ENCODE data around the gene MET. TPM values are rescaled to one million over a fixed set of nuclear protein-coding genes. Genes with fewer than 3 reads are reported as not detected.

Gene MET
- total and polyA plus RNA-seq, 2 of the 13 experiments (the other 11 are each of a cell fraction or from before 2014, with no cell fraction given), result 21.8 to 31.5 TPM

- H2AFZ ChIP-seq (ENCODE audit: low read length), result no peak overlapping the region
- H3K9ac ChIP-seq (ENCODE audit: insufficient read depth, low read depth, low read length), result no peak overlapping the region
- CTCF ChIA-PET (ENCODE audit: low intra/inter-chr PET ratio, low total read pairs), result no interaction called here
- no peak overlapping the region for H3K4me2 ChIP-seq (ENCODE audit: low read depth, low read length)
- POLR2A ChIA-PET, result no interaction called here
- H4K20me1 ChIP-seq (ENCODE audit: insufficient read depth, low read length), result no peaks in the 10 kb centered on the region; the same call in 1 of the 2 replicates
- no peak for ATAC-seq
- 97% methylated on average over 6 of the region's 6 CpGs for WGBS (ENCODE audit: low lambda C conversion rate)
- no peak overlapping the region for H3K4me3 ChIP-seq (replicated peaks in 1 of 3; ENCODE audit: insufficient read depth in 1 of 3, low read depth in 2 of 3, low read length in 3 of 3)
- no peak overlapping the region for H3K27ac ChIP-seq (ENCODE audit: extremely low read length, insufficient read depth, low read length)
- no peaks in the 10 kb centered on the region; a peak in 1 of 5 replicates for H3K36me3 ChIP-seq (replicated peaks in 1 of 2; ENCODE audit: control insufficient read depth in 1 of 2, insufficient read depth in 2 of 2, low read length in 2 of 2)
- in situ Hi-C loops (cut with HindIII; ENCODE audit: extremely low pct_ligation_motif_present, low pct_unique_long_range_greater_than_20kb), result no loop called here
- peaks cover 32% of the 10 kb centered on the region for H3K4me1 ChIP-seq (ENCODE audit: insufficient read depth, low read length)
- peaks cover 62% of the 10 kb centered on the region for H3K79me2 ChIP-seq (ENCODE audit: insufficient read depth, low read length)
- no TSS peak for BruUV-seq (replicated peaks)
- intact Hi-C loops (cut with micrococcal nuclease; ENCODE audit: unreplicated experiment), result no loop called here
- H3K27me3 ChIP-seq (ENCODE audit: control insufficient read depth in 1 of 2, insufficient read depth in 2 of 2, low read length in 2 of 2), result no peaks in the 10 kb centered on the region; a peak in 1 of 5 replicates
- no peak for DNase-seq (ENCODE audit: low spot score)
- no peaks in the 10 kb centered on the region for H3K9me3 ChIP-seq (ENCODE audit: low read length)
- FAIRE-seq, result no peak
- TF ChIP-seq SNAI1 (CRISPR knock-in tag; IDR thresholded peaks at IDR 0.05; ENCODE audit: borderline replicate concordance), result no peak
- no peak for TF ChIP-seq POLR2AphosphoS5 (IDR thresholded peaks at IDR 0.05; ENCODE audit: low read depth, low read length)
- no peak for TF ChIP-seq ISX (CRISPR knock-in tag; conservative IDR thresholded peaks at IDR 0.05)
- no peak for TF ChIP-seq ZEB1 (IDR thresholded peaks at IDR 0.05; ENCODE audit: insufficient replicate concordance, low read depth)
- TF ChIP-seq RNF219 (CRISPR knock-in tag; IDR thresholded peaks at IDR 0.05), result no peak
- no peak for TF ChIP-seq ATF6 (CRISPR knock-in tag; conservative IDR thresholded peaks at IDR 0.05)
- TF ChIP-seq ZNF33A (CRISPR knock-in tag; IDR thresholded peaks at IDR 0.05; ENCODE audit: borderline replicate concordance), result no peak
- TF ChIP-seq ZFP36L1 (CRISPR knock-in tag; IDR thresholded peaks at IDR 0.05), result no peak
- no peak for TF ChIP-seq MED1 (CRISPR knock-in tag; IDR thresholded peaks at IDR 0.05)
- TF ChIP-seq STAG1 (CRISPR knock-in tag; IDR thresholded peaks at IDR 0.05), result no peak
- TF ChIP-seq CSRNP1 (CRISPR knock-in tag; IDR thresholded peaks at IDR 0.05), result no peak
- TF ChIP-seq SATB2 (CRISPR knock-in tag; IDR thresholded peaks at IDR 0.05), result no peak
- TF ChIP-seq HDAC6 (IDR thresholded peaks at IDR 0.05; ENCODE audit: low read depth, low read length), result no peak
- no peak for TF ChIP-seq MXI1 (IDR thresholded peaks at IDR 0.05; ENCODE audit: borderline replicate concordance, low read depth, low read length)
- TF ChIP-seq ARID2 (CRISPR knock-in tag; IDR thresholded peaks at IDR 0.05; ENCODE audit: borderline replicate concordance), result no peak
Measured at GRCh38 chr7:116675812-116676355, 3.9 kb downstream of the MET start.

Measured in HepG2 (cell line).